ENCODE data around the gene DNAI7.

DNAI7 gene

GRCh38 chr12:25063873-25064628, 130.9 kb downstream of the DNAI7 start:
- DNase-seq (ENCODE audit: insufficient read length): no peak
- no peak for FAIRE-seq
- TF ChIP-seq POLR2A (IDR thresholded peaks at IDR 0.05; ENCODE audit: low read depth, low read length) (no peak), POLR2AphosphoS5 (IDR thresholded peaks at IDR 0.05; ENCODE audit: low read depth, low read length) (no peak), TAF1 (IDR thresholded peaks at IDR 0.05; ENCODE audit: borderline replicate concordance, low read depth, low read length) (no peak)

GRCh38 chr12:25058658-25059058, 136.3 kb downstream of the DNAI7 start:
- FAIRE-seq: peak; percentile 92
- no peak for DNase-seq (ENCODE audit: insufficient read length)
- TF ChIP-seq POLR2AphosphoS5 (IDR thresholded peaks at IDR 0.05; ENCODE audit: low read depth, low read length) (no peak), POLR2A (IDR thresholded peaks at IDR 0.05; ENCODE audit: low read depth, low read length) (no peak), TAF1 (IDR thresholded peaks at IDR 0.05; ENCODE audit: borderline replicate concordance, low read depth, low read length) (no peak)

Data from GM12892 (cell line).